ENCODE measurements around the gene PPP1R2. TPM values are rescaled to one million over a fixed set of nuclear protein-coding genes. Genes with fewer than 3 reads are reported as not detected.
"Not testable (repeated sequence)": the region's sequence is repeated elsewhere in the genome, so short reads cannot be mapped to it uniquely, and the experiment has no call there.

The PPP1R2 gene
- total RNA-seq, 1 donor from 2014 or later = 39.7 TPM

DNA sequence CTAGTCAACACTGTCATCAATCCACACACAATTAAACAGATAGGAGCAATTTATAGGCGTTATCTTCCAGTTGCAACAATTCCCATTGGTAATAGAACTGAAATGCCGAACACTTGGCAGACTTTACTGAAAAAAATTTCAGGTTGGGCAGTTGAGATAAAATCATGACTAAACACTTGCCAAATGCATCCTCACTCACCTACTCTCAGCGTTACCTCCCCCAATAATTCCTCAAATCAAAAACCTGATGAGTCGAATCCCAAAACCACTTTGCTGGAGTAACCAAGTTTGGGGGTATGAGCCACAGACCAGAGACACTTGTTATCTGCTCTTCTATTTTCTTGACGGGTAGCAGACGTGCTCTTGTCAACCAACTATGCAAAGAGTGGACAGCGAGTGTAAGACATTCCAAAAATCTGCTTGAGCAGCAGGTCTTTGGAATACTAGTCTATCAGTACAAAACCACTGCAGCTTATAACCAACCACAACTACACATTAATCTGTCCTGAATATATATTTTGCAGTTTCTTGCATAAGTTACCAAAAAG is 30.3 kb downstream of the PPP1R2 start:
- no peak for DNase-seq
- intact Hi-C loops (cut with micrococcal nuclease) = no loop called here
- Histone ChIP-seq H3K27ac (replicated peaks) (no peak overlapping the region), H3K4me3 (no peak overlapping the region), H3K4me1 (peaks cover 11% of the 10 kb centered on the region), H3K36me3 (peaks cover 54% of the 10 kb centered on the region), H3K27me3 (ENCODE audit: low read depth) (no peaks in the 10 kb centered on the region), H3K9me3 (replicated peaks) (no peaks in the 10 kb centered on the region)
- TF ChIP-seq, protein P1, sequence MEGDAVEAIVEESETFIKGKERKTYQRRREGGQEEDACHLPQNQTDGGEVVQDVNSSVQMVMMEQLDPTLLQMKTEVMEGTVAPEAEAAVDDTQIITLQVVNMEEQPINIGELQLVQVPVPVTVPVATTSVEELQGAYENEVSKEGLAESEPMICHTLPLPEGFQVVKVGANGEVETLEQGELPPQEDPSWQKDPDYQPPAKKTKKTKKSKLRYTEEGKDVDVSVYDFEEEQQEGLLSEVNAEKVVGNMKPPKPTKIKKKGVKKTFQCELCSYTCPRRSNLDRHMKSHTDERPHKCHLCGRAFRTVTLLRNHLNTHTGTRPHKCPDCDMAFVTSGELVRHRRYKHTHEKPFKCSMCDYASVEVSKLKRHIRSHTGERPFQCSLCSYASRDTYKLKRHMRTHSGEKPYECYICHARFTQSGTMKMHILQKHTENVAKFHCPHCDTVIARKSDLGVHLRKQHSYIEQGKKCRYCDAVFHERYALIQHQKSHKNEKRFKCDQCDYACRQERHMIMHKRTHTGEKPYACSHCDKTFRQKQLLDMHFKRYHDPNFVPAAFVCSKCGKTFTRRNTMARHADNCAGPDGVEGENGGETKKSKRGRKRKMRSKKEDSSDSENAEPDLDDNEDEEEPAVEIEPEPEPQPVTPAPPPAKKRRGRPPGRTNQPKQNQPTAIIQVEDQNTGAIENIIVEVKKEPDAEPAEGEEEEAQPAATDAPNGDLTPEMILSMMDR (IDR thresholded peaks at IDR 0.05; ENCODE audit: borderline replicate concordance) = no peak

DNA sequence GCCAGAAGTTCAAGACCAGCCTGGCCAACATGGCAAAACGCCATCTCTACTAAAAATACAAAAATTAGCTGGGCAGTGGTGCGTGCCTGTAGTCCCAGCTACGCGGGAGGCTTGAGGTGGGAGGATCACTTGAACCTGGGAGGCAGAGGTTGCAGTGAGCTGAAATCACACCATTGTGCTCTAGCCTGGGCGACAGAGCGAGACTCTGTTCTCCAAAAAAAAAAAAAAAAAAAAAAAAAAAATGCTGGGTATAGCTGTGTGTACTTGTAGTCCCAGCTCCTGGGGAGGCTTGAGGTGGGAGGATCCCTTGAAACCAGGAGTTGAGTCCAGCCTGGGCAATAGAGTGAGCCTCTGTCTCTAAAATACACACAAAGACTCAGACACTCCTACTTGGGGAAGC is 32.0 kb downstream of the PPP1R2 start:
- Histone ChIP-seq H3K9me3 (replicated peaks) (no peaks in the 10 kb centered on the region), H3K4me3 (no peak overlapping the region), H3K36me3 (peaks cover 36% of the 10 kb centered on the region), H3K27ac (replicated peaks) (no peak overlapping the region), H3K4me1 (peaks cover 11% of the 10 kb centered on the region), H3K27me3 (ENCODE audit: low read depth) (no peaks in the 10 kb centered on the region)
- TF ChIP-seq, protein P1 (IDR thresholded peaks at IDR 0.05; ENCODE audit: borderline replicate concordance) = no peak
- no peak for DNase-seq
- intact Hi-C loops (cut with micrococcal nuclease) = no loop called here

DNA sequence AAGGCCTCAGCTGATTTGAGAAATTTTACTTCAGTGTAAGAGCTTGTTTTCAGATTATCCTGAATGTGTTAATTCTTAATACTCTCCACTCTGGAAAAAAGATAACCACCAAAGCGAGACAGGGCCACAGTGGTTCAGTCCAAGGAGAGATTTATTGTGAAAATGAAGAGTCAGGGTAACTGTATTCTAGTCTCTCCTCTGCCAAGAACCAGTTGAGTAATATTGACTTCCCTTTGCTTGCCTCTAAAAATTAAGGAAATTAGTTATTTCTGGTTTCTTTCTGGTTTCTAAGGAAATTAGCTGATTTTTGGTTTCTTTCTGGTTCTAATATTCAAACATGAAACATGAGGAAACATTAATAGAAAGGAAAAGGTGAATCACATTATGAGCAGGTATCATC is 34.9 kb downstream of the PPP1R2 start:
- Histone ChIP-seq H3K27me3 (ENCODE audit: low read depth) (no peaks in the 10 kb centered on the region), H3K9me3 (replicated peaks) (no peaks in the 10 kb centered on the region), H3K4me3 (no peak overlapping the region), H3K27ac (replicated peaks) (no peak overlapping the region), H3K36me3 (peaks cover 10% of the 10 kb centered on the region), H3K4me1 (peaks cover 11% of the 10 kb centered on the region)
- intact Hi-C loops (cut with micrococcal nuclease) = no loop called here
- TF ChIP-seq, protein P1 (IDR thresholded peaks at IDR 0.05; ENCODE audit: borderline replicate concordance) = no peak
- DNase-seq = no peak

DNA sequence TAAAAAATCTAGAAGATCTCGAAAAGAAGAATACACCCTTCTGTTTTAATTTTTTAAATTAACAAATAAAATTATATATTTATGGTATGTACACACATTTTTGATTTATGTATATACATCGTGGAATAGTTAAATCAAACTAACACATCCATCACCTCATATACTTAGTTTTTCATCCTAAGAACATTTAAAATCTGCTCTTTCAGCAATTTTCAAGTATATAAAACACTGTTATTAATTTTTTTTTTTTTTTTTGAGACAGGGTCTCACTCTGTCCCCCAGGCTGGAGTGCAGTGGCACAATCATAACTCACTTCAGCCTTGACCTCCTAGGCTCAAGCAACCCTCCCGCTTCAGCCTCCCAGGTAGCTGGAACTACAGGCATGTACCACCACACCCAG is 67.5 kb downstream of the PPP1R2 start:
- Histone ChIP-seq H3K4me1 (peaks cover 2% of the 10 kb centered on the region), H3K9me3 (replicated peaks) (no peaks in the 10 kb centered on the region), H3K27ac (replicated peaks) (no peak overlapping the region), H3K36me3 (no peaks in the 10 kb centered on the region), H3K27me3 (ENCODE audit: low read depth) (peaks cover 9% of the 10 kb centered on the region), H3K4me3 (no peak overlapping the region)
- intact Hi-C loops (cut with micrococcal nuclease) = no loop called here
- no peak for DNase-seq
- TF ChIP-seq, protein P1 (IDR thresholded peaks at IDR 0.05; ENCODE audit: borderline replicate concordance) = no peak

DNA sequence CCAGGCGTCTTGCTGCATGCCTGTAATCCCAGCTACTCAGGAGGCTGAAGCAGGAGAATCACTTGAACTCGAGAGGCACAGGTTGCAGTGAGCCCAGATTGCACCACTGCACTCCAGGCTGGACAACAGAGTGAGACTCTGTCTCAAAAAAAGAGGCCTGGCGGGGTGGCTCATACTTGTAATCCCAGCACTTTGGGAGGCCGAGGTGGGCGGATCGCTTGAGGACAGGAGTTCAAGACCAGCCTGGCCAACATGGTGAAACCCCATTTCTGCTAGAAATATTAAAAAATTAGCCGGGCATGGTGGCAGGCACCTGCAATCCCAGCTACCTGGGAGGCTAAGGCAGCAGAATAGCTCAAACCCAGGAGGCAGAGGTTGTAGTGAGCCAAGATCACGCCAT is 68.0 kb downstream of the PPP1R2 start:
- H3K36me3 ChIP-seq; DNase-seq; H3K27ac ChIP-seq (replicated peaks); H3K4me3 ChIP-seq; H3K27me3 ChIP-seq (ENCODE audit: low read depth); H3K4me1 ChIP-seq; H3K9me3 ChIP-seq (replicated peaks); intact Hi-C loops (cut with micrococcal nuclease): not testable (repeated sequence)

DNA sequence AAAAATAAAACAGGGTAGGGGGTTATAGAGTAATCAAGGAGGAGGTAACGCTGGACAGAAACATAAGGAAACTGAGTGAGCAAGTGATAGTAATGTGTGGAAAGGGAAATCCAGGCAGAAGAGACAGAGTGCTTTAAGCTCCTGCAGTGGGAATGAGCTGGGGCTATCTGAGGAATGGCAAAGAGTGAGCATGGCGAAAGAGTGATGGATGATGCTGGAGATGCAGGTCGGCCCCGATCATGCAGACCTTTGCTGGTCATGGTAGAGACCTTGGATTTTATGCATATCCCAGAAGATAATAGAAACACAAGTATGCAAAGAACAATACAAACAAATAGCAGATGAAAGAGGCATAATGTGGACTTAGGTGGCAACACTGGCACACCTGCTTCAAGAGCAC is 74.3 kb downstream of the PPP1R2 start:
- TF ChIP-seq, protein P1 (IDR thresholded peaks at IDR 0.05; ENCODE audit: borderline replicate concordance) = no peak
- no peak overlapping the region for H3K27ac ChIP-seq (replicated peaks)
- intact Hi-C loops (cut with micrococcal nuclease) = no loop called here
- no peaks in the 10 kb centered on the region for H3K9me3 ChIP-seq (replicated peaks)
- H3K4me1 ChIP-seq = peaks cover 6% of the 10 kb centered on the region
- H3K4me3 ChIP-seq = no peak overlapping the region
- no peaks in the 10 kb centered on the region for H3K27me3 ChIP-seq (ENCODE audit: low read depth)
- DNase-seq = no peak
- no peaks in the 10 kb centered on the region for H3K36me3 ChIP-seq
